Umbilical cord (tissue), 2 donors: ENCODE results near the gene ZFHX2. TPM values are rescaled to one million over a fixed set of nuclear protein-coding genes. Genes with fewer than 3 reads are reported as not detected.
A peak's percentile ranks its signal among the peaks of the same experiment; 100 is the strongest.

ENCODE experiments used
- DNase-seq: peaks from one replicate; pipeline ENCODE4 v3.0.0-alpha.2; 2015; ENCODE audit warnings: low spot score
- total RNA-seq: library from RNA; depleted of rRNA; stranded (reverse); fragments of >200 nt; gene quantifications from one replicate; pipeline ENCODE4 v1.2.3, GENCODE V29; 2014; ENCODE audit warnings: low replicate concordance; ENCODE audit not compliant: insufficient read depth

The ZFHX2 gene
- total RNA-seq, 1 donor from 2014 or later, result 0.96 TPM

DNA sequence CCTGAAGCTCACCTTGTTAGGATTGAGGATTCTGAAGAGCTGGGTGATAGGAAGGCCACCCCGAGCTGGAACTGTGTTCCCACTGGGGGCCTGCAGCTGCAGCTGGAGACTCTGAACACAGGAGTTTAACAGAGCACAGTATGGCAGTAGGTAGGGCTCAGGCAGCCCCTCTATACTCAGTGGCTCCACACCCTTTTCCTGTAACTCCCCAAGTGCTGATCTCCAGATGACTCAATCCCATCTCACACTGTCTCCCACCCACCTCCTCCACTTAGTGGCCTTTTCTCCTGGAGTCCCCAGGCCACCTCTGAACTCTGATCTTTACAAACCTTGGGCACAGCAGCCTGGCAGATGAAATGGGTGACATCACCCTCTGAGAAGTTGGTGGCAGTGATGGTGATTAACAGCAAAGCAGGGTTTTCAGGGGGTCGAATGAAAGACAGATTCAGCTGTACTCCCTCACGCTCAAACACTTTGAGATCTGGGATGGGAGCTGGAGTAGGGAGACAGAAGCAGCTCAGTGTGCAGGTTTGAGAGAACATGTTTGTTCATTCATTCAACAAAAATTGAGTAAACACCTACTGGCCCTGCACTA, 8.5 kb upstream of the ZFHX2 start:
- no peak for DNase-seq

DNA sequence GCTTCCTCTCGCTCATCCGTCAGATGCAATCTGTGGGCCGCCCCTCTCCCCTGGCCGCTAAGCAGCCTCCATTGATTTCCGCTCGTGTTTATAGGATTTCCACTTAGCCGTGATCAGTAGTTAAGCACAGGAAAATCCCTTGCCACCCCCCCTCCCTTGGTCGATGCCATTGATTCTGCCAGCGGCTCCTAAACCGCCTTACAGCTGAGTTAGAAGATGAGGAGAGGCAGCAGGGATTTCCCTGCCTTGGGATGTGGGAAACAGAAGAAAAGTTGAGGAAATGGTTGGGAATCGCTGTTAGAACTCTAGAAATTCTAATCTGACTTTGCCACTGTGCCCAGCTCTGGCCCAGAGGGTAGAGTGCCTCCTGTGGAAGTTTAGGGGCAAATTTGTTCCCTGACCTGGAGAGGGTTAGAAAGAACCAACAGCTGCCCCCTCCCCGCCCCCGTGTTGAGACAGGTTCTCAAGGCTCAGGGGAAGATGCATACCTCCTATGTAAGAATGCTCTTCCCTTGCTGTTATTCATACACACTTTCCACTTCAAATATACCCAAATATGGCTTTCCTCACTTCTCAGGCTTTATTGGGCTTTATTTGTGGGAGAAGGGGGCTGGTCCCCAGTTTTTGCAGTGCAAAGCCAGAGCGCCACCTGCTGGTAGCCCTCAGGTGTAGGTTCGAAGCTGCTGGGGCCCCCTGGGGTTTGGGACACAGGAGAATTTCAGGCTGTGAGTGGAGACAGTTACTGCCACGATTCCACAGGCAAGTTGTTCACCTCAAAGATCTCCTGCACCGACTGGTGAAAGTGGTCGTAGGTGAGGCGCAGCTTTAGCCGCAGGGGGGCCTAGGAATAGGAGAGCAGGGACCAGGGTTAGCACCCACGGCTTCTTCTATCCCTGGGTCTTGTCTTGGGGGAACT, 7.7 kb upstream of the ZFHX2 start:
- DNase-seq, result no peak

DNA sequence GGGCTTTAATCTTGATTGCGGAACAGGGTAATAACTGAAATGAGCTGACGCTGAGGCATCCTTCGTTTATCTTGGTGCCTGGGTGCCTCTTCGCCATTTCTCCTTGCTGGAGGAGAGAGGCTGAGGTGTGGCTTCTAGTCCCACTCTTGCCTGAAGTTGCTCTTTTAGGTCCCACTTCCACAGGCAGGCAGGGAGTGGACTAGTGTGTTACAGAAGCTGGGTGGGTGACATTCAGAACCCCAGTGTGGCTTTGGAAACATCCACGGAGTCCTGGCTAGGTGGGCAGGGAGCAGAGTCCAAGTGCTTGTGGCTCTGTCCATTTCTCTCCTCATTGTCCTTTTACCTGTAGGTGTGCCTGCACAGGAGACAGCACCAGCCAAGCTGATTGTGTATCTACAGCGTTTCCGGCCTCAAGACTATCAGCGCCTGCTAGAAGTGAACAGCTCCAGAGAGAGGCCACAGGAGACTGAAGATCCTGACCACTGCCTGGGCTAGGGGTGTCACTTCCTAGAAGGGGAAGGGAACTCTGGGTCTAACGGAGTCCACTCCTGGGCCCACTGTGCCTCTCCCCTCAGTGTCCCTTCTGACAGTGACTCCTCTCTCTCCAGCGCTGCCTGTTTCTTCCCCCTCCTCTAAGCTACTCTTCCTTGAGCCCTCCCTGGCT, 6.9 kb upstream of the ZFHX2 start:
- DNase-seq, result no peak

DNA sequence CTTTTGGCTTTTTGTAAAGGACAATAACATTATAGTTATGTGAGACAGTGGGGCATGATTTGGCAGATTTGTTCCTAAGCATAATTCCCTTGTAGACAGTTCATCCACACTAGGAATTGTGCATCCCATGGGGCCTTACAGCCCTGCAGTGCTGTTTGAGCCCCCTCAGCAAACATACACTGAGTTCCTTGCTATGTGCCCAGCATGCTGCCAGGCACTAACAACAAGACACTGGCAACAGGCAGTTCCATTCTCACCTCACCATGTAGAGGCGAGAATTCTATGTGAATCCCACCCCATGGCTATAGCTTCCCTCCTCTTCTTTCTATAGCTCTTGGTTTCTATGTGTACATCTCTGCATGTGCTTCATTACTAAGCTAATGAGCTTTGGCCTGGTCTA, 6.4 kb upstream of the ZFHX2 start:
- no peak for DNase-seq

DNA sequence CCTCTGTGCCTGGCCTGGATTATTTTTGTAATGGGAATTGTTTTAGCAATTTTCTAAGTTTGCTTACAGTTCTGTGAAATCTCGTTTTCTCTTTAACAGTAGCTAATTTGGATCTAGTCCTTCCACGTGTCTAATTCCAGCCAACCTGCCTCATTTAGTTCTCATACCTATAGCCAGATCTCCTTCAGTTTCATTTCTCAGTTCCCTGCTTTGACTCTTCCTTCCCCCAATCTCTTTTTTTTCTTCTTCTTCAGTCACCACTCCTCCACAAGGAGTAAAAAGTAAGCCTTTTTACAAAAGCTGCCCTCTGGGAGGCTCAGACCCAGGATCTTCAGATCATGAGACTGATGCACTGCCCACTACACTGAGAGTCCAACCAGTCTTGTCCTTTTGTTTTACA, 6.0 kb upstream of the ZFHX2 start:
- no peak for DNase-seq

DNA sequence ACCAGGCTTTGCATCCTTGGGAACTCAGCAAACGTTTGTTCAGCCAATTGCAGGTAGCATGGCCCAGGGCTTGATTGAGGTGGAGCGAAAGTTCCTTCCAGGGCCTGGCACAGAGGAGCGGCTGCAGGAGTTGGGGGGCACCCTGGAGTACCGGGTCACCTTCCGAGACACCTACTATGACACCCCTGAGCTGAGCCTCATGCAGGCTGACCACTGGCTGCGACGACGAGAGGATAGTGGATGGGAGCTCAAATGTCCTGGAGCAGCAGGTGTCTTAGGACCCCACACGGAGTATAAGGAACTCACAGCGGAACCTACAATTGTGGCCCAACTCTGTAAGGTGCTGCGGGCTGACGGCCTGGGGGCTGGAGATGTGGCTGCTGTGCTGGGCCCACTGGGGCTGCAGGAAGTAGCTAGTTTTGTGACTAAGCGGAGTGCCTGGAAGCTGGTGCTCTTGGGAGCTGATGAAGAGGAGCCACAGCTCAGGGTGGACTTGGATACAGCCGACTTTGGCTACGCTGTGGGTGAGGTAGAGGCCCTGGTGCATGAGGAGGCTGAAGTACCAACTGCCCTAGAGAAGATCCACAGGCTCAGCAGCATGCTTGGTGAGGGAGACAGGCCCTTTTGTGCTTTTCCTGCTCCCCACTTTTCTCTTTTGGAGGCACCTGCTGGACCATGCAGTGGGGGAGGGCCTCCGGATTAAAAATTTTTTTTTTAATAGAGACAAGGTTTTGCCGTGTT, 5.3 kb upstream of the ZFHX2 start:
- DNase-seq, result no peak

DNA sequence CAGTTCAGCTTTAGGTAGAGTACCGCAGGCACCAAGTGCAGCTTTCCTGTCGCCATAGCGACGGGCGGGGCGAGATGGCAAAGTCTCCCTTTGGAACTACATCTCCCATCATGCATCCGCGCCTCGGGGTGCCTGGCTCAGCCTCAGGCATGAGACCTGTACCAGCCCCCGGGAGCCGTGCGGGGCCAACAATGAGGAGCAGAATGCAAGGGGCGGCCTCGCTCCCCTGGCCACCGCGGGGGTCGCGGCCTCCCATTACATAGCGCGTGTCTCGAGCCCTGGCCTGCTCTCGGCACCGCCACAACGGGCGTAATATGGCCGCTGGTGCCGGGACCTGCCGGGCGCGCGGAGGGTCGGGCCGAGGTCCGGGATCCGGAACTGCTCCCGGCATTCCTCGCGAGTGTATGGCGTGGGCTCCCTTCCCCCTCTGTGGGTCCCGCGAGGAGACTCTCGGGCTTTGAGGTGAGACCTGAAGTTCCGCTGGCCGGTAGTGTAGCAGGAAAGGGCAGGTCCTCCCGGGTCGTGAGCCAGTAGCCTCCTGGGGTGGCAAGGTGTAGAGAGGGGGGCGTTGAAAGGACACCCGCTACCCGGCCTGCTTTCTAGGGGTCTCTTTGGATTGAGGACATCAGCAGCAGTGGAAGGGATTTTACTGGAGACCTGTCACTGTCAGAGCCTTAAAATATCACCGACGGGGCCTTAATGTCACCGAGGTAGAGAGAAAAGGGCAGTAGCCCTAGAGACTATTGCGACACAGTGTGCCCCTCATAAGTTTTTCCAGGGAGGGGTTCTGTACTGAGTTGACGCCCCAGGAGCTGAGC, 4.5 kb upstream of the ZFHX2 start, which contains the start of gene THTPA:
Gene THTPA, plus strand, starts transcription at position 390 of the 818 bp plus-strand sequence. CDS start 487 bp downstream, outside the sequence.
- peak; percentile 98 for DNase-seq

DNA sequence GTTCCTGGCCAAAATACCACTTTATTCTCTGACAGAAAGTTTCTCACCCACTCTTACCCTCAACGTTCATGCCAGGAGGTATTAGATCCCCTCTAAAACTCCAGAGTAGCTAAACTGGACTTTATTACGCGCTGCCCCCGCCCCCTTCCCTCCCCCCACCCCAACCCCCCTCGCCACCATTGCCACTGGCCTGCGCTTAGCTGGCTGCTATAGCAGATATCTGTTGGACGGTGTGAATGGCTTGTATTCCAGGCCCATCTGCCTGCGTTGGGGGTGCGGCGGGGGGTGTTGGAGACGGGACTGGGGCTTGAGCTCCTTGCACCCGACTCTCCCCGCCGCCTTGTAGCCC, 3.9 kb upstream of the ZFHX2 start:
- DNase-seq, result no peak

DNA sequence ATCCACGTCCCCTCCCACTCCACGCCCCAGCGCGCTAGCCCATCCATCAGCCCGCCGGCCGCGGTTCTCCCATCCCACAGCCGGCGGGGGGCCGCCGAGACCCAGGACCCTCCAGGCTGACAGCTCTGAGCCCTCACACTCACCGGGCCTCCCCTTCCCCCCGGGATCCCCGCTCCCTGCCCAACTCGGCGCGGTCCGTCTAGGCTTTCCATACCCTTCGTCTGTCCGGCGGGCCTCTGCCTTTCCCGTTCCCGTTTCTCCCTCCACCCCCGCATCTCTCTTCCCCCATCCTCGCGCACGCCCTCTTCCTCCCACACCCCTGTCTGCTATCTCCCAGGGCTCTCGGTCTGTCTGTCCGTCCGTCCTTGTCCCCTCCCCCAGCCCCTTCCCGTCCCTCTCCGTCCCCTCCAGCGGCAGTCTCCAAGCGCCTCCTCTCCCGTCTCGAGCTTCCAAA, 726 bp downstream of the ZFHX2 start:
- DNase-seq, result peak; percentile 36

DNA sequence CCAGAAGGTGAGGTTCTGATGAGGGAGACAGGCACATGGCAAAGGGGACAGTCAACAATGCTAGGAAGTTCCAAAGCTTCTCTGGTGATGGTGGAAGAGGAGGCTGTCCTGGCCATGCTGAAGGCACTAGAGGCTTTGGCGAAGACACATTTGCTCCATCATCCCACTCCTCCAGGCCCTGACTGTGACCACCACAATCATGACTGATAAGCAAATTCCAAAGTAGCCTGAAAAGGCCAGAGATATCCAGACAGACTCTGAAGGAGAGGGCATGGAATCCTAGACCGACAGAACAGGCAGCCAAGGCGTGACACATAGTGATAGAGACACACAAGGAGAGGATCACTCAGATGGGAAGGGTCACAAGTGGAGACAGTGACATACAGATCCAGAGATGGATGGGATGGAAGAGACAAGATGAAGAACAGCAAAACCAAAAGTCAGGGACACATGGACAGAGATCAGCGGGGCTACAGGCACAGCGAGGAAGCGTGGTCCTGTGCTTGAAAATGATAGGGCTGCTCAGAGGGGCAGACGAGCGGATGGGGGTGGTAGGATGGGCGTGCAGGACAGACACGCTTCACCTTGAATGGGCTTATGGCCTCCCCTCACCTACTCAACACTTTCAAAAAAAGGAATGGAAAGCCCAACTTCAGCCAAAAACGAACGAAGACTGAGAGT, 1.3 kb downstream of the ZFHX2 start:
- no peak for DNase-seq

DNA sequence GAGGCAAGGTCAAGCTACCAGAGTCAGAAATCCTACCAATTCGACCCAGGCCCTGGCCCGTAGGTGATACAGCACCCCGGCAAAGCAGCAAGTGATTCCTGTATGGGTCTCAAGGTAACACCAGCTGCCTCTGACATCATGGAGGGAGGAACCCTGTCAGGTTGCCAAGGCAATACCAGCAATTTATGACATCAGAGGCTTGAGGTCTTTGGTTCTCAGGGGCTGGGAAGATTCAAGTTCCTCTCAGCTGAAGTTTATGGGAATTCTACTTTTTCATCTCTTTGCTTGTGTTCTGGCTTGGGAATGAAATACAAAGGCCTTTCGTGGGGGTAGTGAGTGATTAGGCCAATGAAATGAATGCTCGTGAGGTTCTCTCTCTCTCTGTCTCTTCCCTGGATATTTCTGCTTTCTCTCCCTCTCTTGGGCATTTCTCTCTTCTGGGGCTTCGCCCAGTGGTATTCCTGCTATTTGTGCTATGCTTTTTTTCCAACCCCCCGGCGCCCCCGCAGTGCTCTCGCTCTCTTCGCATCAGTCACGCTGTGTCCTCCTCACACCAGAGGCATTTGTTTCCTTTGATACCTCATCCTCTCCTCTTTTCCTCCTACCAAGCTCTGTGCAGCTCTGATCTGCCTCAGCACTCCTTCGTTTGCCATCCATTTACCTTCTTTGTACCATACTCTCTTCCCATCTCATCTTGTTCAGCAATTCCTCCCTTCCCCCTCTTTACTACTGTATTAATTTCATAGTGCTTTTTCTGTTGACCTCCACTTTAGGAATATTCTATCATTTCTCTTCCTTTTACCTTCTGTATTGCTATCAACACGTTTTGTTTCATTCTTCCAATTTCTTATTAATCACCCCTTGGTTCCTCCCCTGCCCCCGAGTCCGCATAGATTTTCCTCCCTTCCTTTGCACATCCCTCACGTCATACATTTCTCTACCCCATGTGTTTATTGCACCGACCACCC, 2.9 kb downstream of the ZFHX2 start:
- no peak for DNase-seq

DNA sequence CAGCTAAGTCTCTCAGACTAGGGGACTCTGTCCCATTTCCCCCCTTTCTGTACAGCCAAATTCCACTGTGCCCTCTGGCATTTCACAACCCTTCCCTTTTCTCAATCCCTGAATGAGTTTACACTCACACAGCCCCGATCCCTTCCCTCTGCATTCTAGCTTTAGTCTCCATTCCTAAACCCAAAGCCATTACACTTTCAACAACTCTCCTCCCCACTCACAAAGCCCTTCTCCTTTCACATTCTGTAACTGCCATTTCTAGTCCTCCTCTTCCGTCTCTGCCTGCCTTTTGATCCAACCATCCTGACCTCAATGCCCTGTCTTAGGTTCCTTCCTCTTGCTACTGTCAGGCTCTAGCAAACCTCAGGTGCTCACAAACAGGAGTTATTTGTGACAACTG, 3.6 kb downstream of the ZFHX2 start:
- no peak for DNase-seq

DNA sequence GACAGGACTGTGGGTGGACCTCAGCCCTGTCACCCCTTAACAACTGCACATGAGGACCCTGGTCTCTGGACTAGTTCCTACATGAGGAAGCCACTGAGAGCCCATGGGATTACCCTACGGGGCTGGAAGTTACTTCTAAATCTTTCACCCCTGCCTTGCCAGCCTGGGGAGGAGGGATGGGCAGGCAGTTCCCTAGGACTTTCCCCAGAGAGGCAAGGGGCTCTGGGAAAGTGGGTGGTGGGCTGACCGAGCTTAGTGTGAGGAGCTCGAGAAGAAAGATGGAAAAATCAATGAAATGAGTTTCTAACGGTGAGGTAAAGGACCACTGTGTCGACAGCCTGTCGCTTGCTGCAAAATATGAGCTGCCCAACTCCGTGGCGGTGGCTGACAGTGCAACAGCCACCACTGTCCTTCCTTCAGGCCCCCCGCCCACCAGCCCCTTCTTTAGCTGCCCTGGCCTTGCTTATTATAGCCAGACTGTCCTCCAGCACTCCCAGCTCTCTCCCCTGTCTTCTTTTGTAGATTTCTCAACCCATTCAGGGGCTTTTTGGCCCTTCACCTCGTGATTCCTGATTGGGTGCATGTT, 5.0 kb downstream of the ZFHX2 start:
- no peak for DNase-seq

DNA sequence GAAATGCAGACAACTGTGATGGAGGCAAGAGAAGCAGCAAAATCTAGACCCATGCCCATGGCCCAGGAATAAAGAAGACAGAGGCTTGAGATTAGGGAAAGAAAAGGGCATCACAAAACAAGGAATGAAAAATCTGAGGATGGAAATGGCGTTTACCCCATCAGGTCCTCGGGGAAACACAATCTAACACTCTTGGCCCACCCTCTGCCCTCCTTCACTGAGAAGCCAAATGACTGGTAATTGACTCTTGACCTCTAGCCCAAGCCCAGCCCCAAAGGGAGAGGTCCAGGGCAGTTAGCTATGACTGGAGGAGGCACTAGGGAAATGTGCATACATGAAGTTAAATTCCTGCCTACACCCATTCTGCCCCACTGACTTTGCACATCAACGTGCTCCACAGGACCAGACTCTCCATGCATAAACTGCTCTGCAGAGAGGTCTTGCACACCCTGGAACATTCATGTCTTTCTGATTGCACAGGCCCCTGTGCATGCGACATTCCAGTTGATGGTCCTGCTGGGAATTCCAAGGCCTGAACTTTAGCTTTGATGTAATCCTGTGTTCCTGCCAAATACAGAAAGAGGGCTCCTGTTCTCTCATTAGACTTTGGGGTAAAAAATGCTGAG, 5.7 kb downstream of the ZFHX2 start:
- no peak for DNase-seq

DNA sequence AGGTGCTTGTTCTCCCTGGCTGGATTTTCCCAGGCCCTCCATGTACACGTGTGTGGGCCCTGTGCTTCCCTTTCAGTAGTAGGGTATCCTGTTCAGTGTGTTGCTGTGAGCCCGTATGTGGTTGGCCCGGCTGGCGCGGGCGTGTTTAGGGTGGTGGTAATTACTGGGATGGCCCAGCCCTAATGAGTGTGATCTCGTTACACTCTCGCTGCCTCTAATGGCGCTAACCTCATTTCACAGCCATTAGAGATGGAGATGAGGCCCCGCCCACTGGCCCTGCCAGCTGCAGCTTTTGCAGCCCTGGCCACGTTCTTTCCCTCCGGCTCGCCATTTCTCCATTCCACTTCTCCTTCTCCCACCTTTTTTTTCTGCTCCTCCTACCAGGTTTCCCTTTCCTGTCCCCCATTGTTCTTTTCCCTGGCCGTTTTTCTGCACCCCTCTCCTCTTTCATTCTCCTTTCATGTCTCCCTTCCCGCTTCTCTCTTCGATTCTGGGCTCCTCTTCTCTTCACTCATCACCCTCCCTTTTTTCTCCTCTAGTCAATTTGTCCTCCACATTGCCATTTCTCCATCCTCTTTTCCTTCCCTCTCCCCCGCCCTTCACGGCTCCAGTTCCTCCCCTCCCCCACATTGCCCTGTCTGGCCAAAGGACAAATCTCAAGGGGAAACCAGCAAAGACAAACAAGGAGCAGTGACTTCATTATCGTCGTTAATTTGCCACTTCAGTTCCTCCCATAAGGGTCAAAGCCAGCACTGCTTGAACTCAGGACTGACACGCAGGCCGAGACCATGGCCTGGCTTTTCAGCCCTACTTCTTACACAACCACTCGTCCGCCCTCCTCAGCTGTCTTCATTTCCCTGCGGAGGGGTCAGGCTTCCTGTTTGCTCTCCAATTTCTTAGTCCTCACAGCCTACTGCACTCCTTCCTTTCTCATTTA, 6.8 kb downstream of the ZFHX2 start:
- DNase-seq, result no peak

DNA sequence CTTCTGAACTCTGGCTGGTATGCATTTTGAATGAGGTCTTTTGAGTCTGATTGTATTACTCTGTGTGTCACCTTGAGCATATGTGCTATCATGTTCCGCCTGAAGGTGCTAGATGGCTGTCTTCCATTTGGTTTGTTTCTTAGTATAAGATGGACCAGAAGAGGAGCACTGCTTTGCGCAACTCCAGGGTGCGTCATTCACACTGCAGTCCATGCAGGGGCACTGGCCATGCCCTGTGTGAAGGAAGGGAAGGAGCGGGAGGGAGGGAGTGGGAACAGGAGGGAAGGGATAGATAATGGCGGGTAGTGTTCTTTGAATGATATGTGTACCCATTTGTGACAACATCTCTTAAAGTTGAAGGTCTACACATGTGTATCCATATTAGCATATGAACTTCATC, 8.2 kb downstream of the ZFHX2 start:
- DNase-seq, result no peak

DNA sequence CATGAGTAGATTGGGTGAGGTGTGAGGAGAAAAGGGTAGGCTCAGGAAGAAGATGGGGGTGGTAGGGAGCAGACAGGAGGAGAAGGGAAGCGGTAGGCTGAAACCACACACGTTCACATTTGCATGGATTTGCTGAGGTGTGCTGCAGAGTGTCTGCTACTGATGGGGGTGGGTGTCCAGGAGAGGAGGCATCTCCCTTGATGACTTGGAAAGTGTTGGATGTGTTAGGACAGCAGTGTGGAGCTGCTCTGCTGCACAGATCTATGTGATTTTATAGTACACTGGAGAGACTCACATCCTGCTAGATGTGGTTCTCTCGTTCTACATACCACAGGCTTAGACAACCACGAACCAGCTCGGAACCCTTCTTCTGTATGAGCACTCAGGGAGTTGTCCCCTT, 9.3 kb downstream of the ZFHX2 start:
- DNase-seq, result no peak
